ENCODE results near the gene EXOC4.

DNA sequence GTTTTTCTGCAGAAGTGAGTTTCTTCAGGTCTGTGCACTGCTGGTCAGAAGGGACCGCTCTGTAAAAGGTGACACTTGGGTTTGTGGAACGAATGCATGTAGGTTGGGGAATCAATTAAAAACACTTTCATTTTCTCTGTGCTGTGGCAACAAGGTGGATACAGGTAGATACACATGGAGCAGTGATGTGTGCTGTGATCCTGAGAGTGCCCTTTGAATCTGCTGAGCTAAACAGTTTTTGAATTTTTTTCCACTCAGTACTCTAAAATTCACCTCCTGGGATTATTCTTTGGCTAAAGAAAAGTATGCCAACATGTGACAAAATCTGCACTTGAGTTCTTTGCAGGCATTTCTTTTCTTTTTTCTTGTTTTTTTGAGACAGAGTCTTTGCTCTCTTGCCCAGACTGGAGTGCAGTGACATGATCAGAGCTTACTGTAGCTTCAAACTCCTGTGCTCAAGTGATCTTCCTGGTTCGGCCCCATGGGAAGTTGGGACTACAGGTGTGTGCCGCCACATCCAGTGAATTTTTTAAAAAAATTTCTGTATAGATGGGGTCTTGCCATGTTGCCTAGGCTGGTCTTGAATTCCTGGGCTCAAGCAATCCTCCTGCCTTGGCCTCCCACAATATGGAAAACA, 338.9 kb downstream of the EXOC4 start:
- TF ChIP-seq CTCF (IDR thresholded peaks at IDR 0.05; ENCODE audit: control extremely low read depth in 1 of 3, insufficient read depth in 1 of 3, low read depth in 1 of 3, low read length in 3 of 3) (no peak), SUZ12 (IDR thresholded peaks at IDR 0.05; ENCODE audit: low read length) (no peak), POLR2A (IDR thresholded peaks at IDR 0.05; ENCODE audit: control extremely low read depth in 1 of 2, low read depth in 2 of 2, low read length in 2 of 2) (no peak), SP1 (IDR thresholded peaks at IDR 0.05; ENCODE audit: low read depth, low read length) (no peak), NANOG (IDR thresholded peaks at IDR 0.05; ENCODE audit: insufficient read depth, low read depth, low read length, poor library complexity, severe bottlenecking) (no peak)
